MM.1S (cell line): Measurements from ENCODE around the gene PDIA2.

ENCODE experiments used
- DNase-seq: peaks from one replicate; pipeline ENCODE4 v3.0.0-alpha.2; 2015
- H2AFZ ChIP-seq: fragments of 300-600 bp; sonication (generic); 2 replicates; pipeline ENCODE4 v1.6.0; 2016; ENCODE audit warnings: antibody characterized with exemption, low read length
- H3F3A ChIP-seq: fragments of 300-600 bp; sonication (generic); 2 replicates; pipeline ENCODE4 v1.6.1; 2016; ENCODE audit warnings: mild to moderate bottlenecking, antibody characterized with exemption, low read length, moderate library complexity, mixed read lengths; ENCODE audit not compliant: insufficient read depth
- H3K27ac ChIP-seq: fragments of 300-600 bp; sonication (generic); 2 replicates; pipeline ENCODE4 v1.5.1; 2016; ENCODE audit warnings: mild to moderate bottlenecking, low read length
- H3K27me3 ChIP-seq: fragments of 300-600 bp; sonication (generic); replicated peaks from 2 replicates; pipeline ENCODE4 v1.6.0; 2016; ENCODE audit warnings: low read length; ENCODE audit not compliant: insufficient read depth
- H3K36me3 ChIP-seq: fragments of 300-600 bp; sonication (generic); replicated peaks from 2 replicates; pipeline ENCODE4 v1.6.1; 2016; ENCODE audit warnings: mild to moderate bottlenecking, low read length, mixed read lengths; ENCODE audit not compliant: insufficient read depth
- H3K4me1 ChIP-seq: fragments of 300-600 bp; sonication (generic); 2 replicates; pipeline ENCODE4 v1.6.1; 2016; ENCODE audit warnings: low read length, mixed read lengths
- H3K4me2 ChIP-seq: fragments of 300-600 bp; sonication (generic); 2 replicates; pipeline ENCODE4 v1.6.0; 2016; ENCODE audit warnings: low read depth, low read length
- H3K4me3 ChIP-seq: fragments of 300-600 bp; sonication (generic); 2 replicates; pipeline ENCODE4 v1.5.1; 2016; ENCODE audit warnings: low read length, mixed read lengths
- H3K79me2 ChIP-seq: fragments of 300-600 bp; sonication (generic); 2 replicates; pipeline ENCODE4 v1.6.1; 2016; ENCODE audit warnings: mixed run types, low read length, mixed read lengths
- H3K9ac ChIP-seq: fragments of 300-600 bp; sonication (generic); 2 replicates; pipeline ENCODE4 v1.6.1; 2016; ENCODE audit warnings: low read length, mixed read lengths
- H3K9me2 ChIP-seq: fragments of 300-600 bp; sonication (generic); replicated peaks from 2 replicates; pipeline ENCODE4 v1.6.1; 2016; ENCODE audit warnings: mild to moderate bottlenecking, low read length, mixed read lengths; ENCODE audit not compliant: insufficient read depth
- H3K9me3 ChIP-seq: fragments of 300-600 bp; sonication (generic); replicated peaks from 2 replicates; pipeline ENCODE4 v1.6.1; 2016; ENCODE audit warnings: mild to moderate bottlenecking, low read length, mixed read lengths; ENCODE audit not compliant: insufficient read depth
- H4K20me1 ChIP-seq: fragments of 300-600 bp; sonication (generic); 2 replicates; pipeline ENCODE4 v1.6.1; 2016; ENCODE audit warnings: mild to moderate bottlenecking, low read length, moderate library complexity, mixed read lengths; ENCODE audit not compliant: insufficient read depth
- CTCF ChIP-seq: fragments of 300-600 bp; sonication (generic); IDR thresholded peaks from 2 replicates; pipeline ENCODE4 v1.5.1; 2016; ENCODE audit warnings: antibody characterized with exemption, low read length, mixed read lengths
- EZH2 ChIP-seq: fragments of 300-600 bp; sonication (generic); optimal IDR thresholded peaks from 2 replicates; pipeline ENCODE3; 2017; ENCODE audit warnings: low read depth, mild to moderate bottlenecking, antibody characterized with exemption, low read length, mixed read lengths
- EZH2phosphoT487 ChIP-seq: fragments of 300-600 bp; sonication (generic); IDR thresholded peaks from 2 replicates; pipeline ENCODE4 v1.6.1; 2018; ENCODE audit warnings: antibody characterized with exemption, low read length

The PDIA2 gene

GRCh38 chr16:286491-287297, 3.7 kb downstream of the PDIA2 start:
- Histone ChIP-seq H3K27ac (no peak overlapping the region), H3K4me2 (no peak overlapping the region), H3K9me2 (no peaks in the 10 kb centered on the region), H3K79me2 (no peaks in the 10 kb centered on the region), H3K9me3 (no peaks in the 10 kb centered on the region), H3K4me3 (no peak overlapping the region), H2AFZ (no peak overlapping the region), H3K36me3 (no peaks in the 10 kb centered on the region), H3K4me1 (no peaks in the 10 kb centered on the region), H4K20me1 (no peaks in the 10 kb centered on the region), H3K27me3 (peaks cover 4% of the 10 kb centered on the region; the same call in 1 of the 2 replicates), H3F3A (no peaks in the 10 kb centered on the region), H3K9ac (no peak overlapping the region)
- TF ChIP-seq EZH2phosphoT487 (no peak), CTCF (no peak), EZH2 (no peak)
- DNase-seq = no peak

- TF ChIP-seq EZH2phosphoT487 (no peak), EZH2 (no peak), CTCF (no peak)
- Histone ChIP-seq H3K9me3 (no peaks in the 10 kb centered on the region), H2AFZ (no peak overlapping the region), H4K20me1 (no peaks in the 10 kb centered on the region), H3K9ac (no peak overlapping the region), H3K4me1 (no peaks in the 10 kb centered on the region), H3F3A (no peaks in the 10 kb centered on the region), H3K36me3 (no peaks in the 10 kb centered on the region), H3K27me3 (no peaks in the 10 kb centered on the region), H3K9me2 (no peaks in the 10 kb centered on the region), H3K79me2 (no peaks in the 10 kb centered on the region), H3K4me3 (no peak overlapping the region), H3K4me2 (no peak overlapping the region), H3K27ac (no peak overlapping the region)
- no peak for DNase-seq
Measured at GRCh38 chr16:287298-287811, 4.4 kb downstream of the PDIA2 start.

DNA sequence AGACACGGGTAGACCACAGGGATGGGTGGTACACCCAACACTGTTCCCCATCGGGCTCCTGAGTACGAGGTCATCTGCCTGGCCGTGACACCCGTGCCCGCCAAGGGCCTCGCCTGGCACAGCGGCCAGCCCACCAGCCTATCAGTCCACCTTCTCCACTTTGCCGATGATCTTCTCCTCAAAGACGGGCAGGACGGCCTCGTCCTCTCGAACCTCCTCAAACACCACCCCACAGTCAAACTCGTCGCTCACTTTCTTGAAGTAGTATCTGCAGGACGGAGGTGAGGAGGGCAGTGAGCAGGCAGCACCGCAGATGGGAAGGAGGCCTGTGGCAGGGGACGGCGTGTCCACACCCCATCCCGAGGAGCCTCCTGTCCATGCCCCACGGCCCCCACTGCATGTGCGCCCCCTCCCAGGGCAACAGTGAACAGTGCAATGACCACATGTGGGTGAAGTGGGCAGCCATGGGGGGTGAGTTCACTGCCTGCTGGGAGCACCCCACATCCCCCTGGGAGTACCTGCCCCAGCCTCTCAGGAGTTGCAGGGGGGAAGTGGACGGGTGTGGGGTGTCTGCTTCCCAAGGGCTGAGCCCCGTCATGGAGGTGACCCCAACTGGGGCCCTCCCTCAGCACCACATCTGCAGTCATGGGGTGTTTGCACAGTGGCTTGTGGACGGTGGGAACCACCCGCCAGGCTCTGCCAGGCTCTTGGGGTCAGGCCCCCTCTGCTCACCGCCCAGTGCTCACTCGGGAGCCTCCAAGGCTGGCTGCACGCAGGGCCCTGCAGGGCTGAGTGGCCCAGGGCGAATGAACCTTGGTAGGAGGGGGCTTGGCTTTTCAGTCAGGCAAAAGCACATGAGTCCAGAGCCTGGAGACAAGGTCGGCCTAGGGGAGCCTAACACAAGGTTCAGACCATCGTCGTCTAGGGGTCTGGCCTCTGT, 5.3 kb downstream of the PDIA2 start:
- Histone ChIP-seq H3K9me3 (no peaks in the 10 kb centered on the region), H3K27ac (no peak overlapping the region), H3K9me2 (no peaks in the 10 kb centered on the region), H3K27me3 (no peaks in the 10 kb centered on the region), H3F3A (no peaks in the 10 kb centered on the region), H3K4me1 (no peaks in the 10 kb centered on the region), H3K4me2 (no peak overlapping the region), H3K36me3 (no peaks in the 10 kb centered on the region), H3K79me2 (no peaks in the 10 kb centered on the region), H2AFZ (no peak overlapping the region), H3K9ac (no peak overlapping the region), H3K4me3 (no peak overlapping the region), H4K20me1 (no peaks in the 10 kb centered on the region)
- no peak for DNase-seq
- TF ChIP-seq EZH2 (no peak), CTCF (no peak), EZH2phosphoT487 (no peak)
